A549 (cell line): ENCODE data around the gene DENND6B. TPM values are rescaled to one million over a fixed set of nuclear protein-coding genes. Genes with fewer than 3 reads are reported as not detected.
A peak's percentile ranks its signal among the peaks of the same experiment; 100 is the strongest.
"Not testable (repeated sequence)": the region's sequence is repeated elsewhere in the genome, so short reads cannot be mapped to it uniquely, and the experiment has no call there.

ENCODE experiments used
- ATAC-seq, 2 experiments: fragments of 200-7000 bp in 1 of 2; fragments of >200 bp in 1 of 2; cut with Nextera tagmentation in 1 of 2; cut with Tn5 transposase in 1 of 2; 3 replicates each; pipeline versions ENCODE4 v1.8.0 to v1.9.1; 2018 to 2020; ENCODE audit warnings: mild to moderate bottlenecking in 1 of 2, moderate library complexity in 1 of 2
- CTCF ChIA-PET: fragments of 300-600 bp; sonication (Branson Sonifier 250); formaldehyde crosslinking; extraction: SDS; loops from one replicate; lab custom pipeline; 2021; ENCODE audit warnings: antibody characterized with exemption, inconsistent platforms; lab: Yijun Ruan, JAX
- POLR2A ChIA-PET: fragments of 350-600 bp; formaldehyde crosslinking; extraction: SDS; loops from one replicate; lab custom pipeline; 2021; ENCODE audit warnings: antibody characterized with exemption, inconsistent platforms; lab: Yijun Ruan, JAX
- DNase-seq, 2 experiments: peaks; one replicate each; pipeline versions ENCODE4 v3.0.0 to v3.0.0-alpha.2; 2011 to 2016; ENCODE audit warnings: low read depth in 1 of 2, low spot score in 1 of 2
- FAIRE-seq: peaks from 2 replicates; lab custom pipeline; 2011; peaks lifted over from hg19 to GRCh38; lab: Jason Lieb, UNC
- H3K27ac ChIP-seq, 2 experiments: fragments of >200 bp; sonication (Bioruptor Twin); formaldehyde crosslinking; 3 replicates each; pipeline ENCODE4 v1.5.1; 2016 to 2017
- H3K4me1 ChIP-seq: fragments of >200 bp; sonication (Bioruptor Twin); formaldehyde crosslinking; 3 replicates; pipeline ENCODE4 v1.6.1; 2016
- H3K4me2 ChIP-seq: fragments of >200 bp; sonication (Bioruptor Twin); formaldehyde crosslinking; 3 replicates; pipeline ENCODE4 v1.6.1; 2016
- H3K4me3 ChIP-seq: fragments of >200 bp; sonication (Bioruptor Twin); formaldehyde crosslinking; 3 replicates; pipeline ENCODE4 v1.5.1; 2016
- H3K9me3 ChIP-seq: fragments of >200 bp; sonication (Bioruptor Twin); formaldehyde crosslinking; 3 replicates; pipeline ENCODE4 v1.6.1; 2016
- ATOH8 ChIP-seq: fragments of 250-450 bp; sonication (Bioruptor Pico); IDR thresholded peaks from 2 replicates; pipeline ENCODE4 v1.5.0; 2020; ENCODE audit warnings: low read depth, mild to moderate bottlenecking, moderate library complexity
- CEBPB ChIP-seq, 2 experiments: fragments of >200 bp in 1 of 2; sonication (Bioruptor Twin) in 1 of 2; formaldehyde crosslinking in 1 of 2; IDR thresholded peaks; 2 replicates each; pipeline ENCODE4 v1.6.1; 2012 to 2016
- EP300 ChIP-seq, 2 experiments: fragments of >200 bp; sonication (Bioruptor Twin); formaldehyde crosslinking; IDR thresholded peaks; 2 replicates in 1 of 2; 3 replicates in 1 of 2; pipeline ENCODE4 v1.6.1; 2016 to 2017
- FOSB ChIP-seq: fragments of 250-450 bp; sonication (Bioruptor Pico); IDR thresholded peaks from 2 replicates; pipeline ENCODE4 v1.5.0; 2020; ENCODE audit warnings: mild to moderate bottlenecking, moderate library complexity
- FOSL2 ChIP-seq, 2 experiments: fragments of 450-650 bp in 1 of 2; fragments of >200 bp in 1 of 2; sonication (Bioruptor Twin) in 1 of 2; formaldehyde crosslinking; IDR thresholded peaks; 2 replicates each; pipeline versions ENCODE4 v1.5.0 to v1.6.1; 2016 to 2020; ENCODE audit warnings: mild to moderate bottlenecking in 1 of 2, moderate library complexity in 1 of 2
- FOXS1 ChIP-seq: fragments of 250-450 bp; sonication (Bioruptor Pico); IDR thresholded peaks from 2 replicates; pipeline ENCODE4 v1.5.0; 2020; ENCODE audit warnings: mild to moderate bottlenecking, moderate library complexity
- GATA3 ChIP-seq: IDR thresholded peaks from 2 replicates; pipeline ENCODE4 v1.6.1; 2012; ENCODE audit warnings: borderline replicate concordance
- HOXB13 ChIP-seq: fragments of 250-450 bp; sonication (Bioruptor Pico); IDR thresholded peaks from 2 replicates; pipeline ENCODE4 v1.5.0; 2020; ENCODE audit warnings: low read depth, mild to moderate bottlenecking, moderate library complexity
- KDM5A ChIP-seq: fragments of 200-600 bp; sonication (generic); IDR thresholded peaks from 2 replicates; pipeline ENCODE4 v1.6.1; 2016; ENCODE audit warnings: antibody characterized with exemption, mild to moderate bottlenecking
- NR3C1 ChIP-seq: fragments of >200 bp; sonication (Bioruptor Twin); formaldehyde crosslinking; IDR thresholded peaks from 3 replicates; pipeline ENCODE4 v1.6.1; 2017
- POLR2AphosphoS2 ChIP-seq: conservative IDR thresholded peaks from 2 replicates; pipeline ENCODE4 v1.6.1; 2012; ENCODE audit warnings: low read length, improper control_type of control experiment, inconsistent platforms
- RAD21 ChIP-seq, 2 experiments: fragments of >200 bp in 1 of 2; sonication (Bioruptor Twin) in 1 of 2; formaldehyde crosslinking in 1 of 2; IDR thresholded peaks in 1 of 2; conservative IDR thresholded peaks in 1 of 2; 2 replicates in 1 of 2; 3 replicates in 1 of 2; pipeline ENCODE4 v1.6.1; 2012 to 2018; ENCODE audit warnings: inconsistent platforms in 1 of 2
- RARB ChIP-seq: fragments of 250-450 bp; sonication (Bioruptor Pico); IDR thresholded peaks from 2 replicates; pipeline ENCODE4 v1.8.0; 2021; ENCODE audit warnings: mild to moderate bottlenecking, moderate library complexity
- RCOR1 ChIP-seq: fragments of 150-350 bp; IDR thresholded peaks from 2 replicates; pipeline ENCODE4 v1.6.1; 2014; ENCODE audit warnings: antibody characterized with exemption, low read length, low read depth
- REST ChIP-seq: fragments of 200-600 bp; sonication (generic); IDR thresholded peaks from 2 replicates; pipeline ENCODE4 v1.6.1; 2016; ENCODE audit warnings: antibody characterized with exemption, mild to moderate bottlenecking, moderate library complexity
- RFX5 ChIP-seq: fragments of 450-650 bp; IDR thresholded peaks from 2 replicates; pipeline ENCODE4 v1.7.1; 2014; ENCODE audit warnings: antibody characterized with exemption, mild to moderate bottlenecking, moderate library complexity
- SMC3 ChIP-seq: fragments of >200 bp; sonication (Bioruptor Twin); formaldehyde crosslinking; IDR thresholded peaks from 3 replicates; pipeline ENCODE4 v1.6.1; 2018; ENCODE audit warnings: inconsistent platforms
- SREBF2 ChIP-seq: fragments of 450-650 bp; IDR thresholded peaks from 2 replicates; pipeline ENCODE4 v1.6.1; 2014; ENCODE audit warnings: mild to moderate bottlenecking, moderate library complexity
- TFCP2L1 ChIP-seq: fragments of 250-450 bp; sonication (Bioruptor Pico); IDR thresholded peaks from 2 replicates; pipeline ENCODE4 v1.5.0; 2021; ENCODE audit warnings: mild to moderate bottlenecking
- ZNF302 ChIP-seq: fragments of 250-450 bp; sonication (Bioruptor Pico); IDR thresholded peaks from 2 replicates; pipeline ENCODE4 v1.9.0; 2021; ENCODE audit warnings: inconsistent platforms, mild to moderate bottlenecking, moderate library complexity
- WGBS: methylation state at CpG from one replicate; pipeline ENCODE4 v1.1.6; 2017; ENCODE audit errors: missing lambda C conversion rate; 5-methylcytosine and 5-hydroxymethylcytosine counted together
- polyA plus RNA-seq, 4 experiments: library from polyadenylated mRNA; depleted of rRNA in 3 of 4; stranded (reverse); fragments of >200 nt; fragmentation: RNase III in 1 of 4; extraction: RNeasy Plus Mini Kit Qiagen cat#74134 plus additional on column Dnase treatment in 1 of 4; gene quantifications; 2 replicates in 3 of 4; 3 replicates in 1 of 4; pipeline ENCODE4 v1.2.3, GENCODE V29; 2011 to 2017
- TF ChIP-seq, protein P1 (sequence below): IDR thresholded peaks from 2 replicates; pipeline ENCODE4 v1.6.1; 2012

Gene DENND6B
- polyA plus RNA-seq, 2 of the 4 experiments (the other 2 are of a cell fraction): 1.6 to 1.9 TPM

- ATAC-seq: no peak
- FAIRE-seq: no peak
- no peak for DNase-seq
- Histone ChIP-seq H3K4me3 (peak overlapping the region; percentile 92; the same call in 1 of the 3 replicates), H3K9me3 (no peaks in the 10 kb centered on the region), H3K4me1 (peaks cover 13% of the 10 kb centered on the region; the same call in 1 of the 3 replicates), H3K27ac (peak overlapping the region in 1 of 2 experiments; percentile 97; a peak in 3 of 6 replicates), H3K4me2 (peak overlapping the region; percentile 91)
- CTCF ChIA-PET: interaction anchor here (0.7 to 9.8 kb wide), 16 partner anchors 9 to 295 kb away, joined by 3 to 74 read pairs (median 10); partner anchors contain the start of genes HDAC10 and PLXNB2
- POLR2A ChIA-PET: no interaction called here
- WGBS: 89% methylated on average over 17 of the region's 19 CpGs
- no peak for TF ChIP-seq NR3C1
- no peak for TF ChIP-seq SREBF2
- no peak for TF ChIP-seq FOSL2 (IDR thresholded peaks at IDR 0.05)
- TF ChIP-seq FOSL2 (CRISPR knock-in tag; IDR thresholded peaks at IDR 0.05): no peak; the same call in 1 of the 2 replicates
Observed at GRCh38 chr22:50325444-50326224, 1.2 kb downstream of the DENND6B start.

DNA sequence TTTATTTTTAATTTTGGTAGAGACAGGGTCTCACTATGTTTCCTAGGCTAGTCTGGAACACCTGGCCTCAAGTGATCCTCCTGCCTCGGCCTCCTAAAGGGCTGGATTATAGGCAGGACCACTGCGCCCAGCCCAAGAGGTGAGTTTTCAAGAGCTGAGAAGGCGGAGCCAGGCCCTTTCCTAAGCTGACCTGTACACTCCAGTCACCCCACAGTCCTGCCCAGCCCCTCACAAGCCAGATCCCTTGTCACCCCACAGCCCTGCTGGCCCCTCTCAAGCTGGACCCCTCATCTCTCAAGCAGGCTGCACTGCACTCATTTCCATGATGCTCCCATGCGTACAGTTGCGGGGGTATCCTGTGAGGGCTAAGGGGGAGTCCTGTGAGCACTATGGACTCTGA is 2.9 kb downstream of the DENND6B start:
- ChIA-PET POLR2A (no interaction called here), CTCF (interaction anchor here (1.3 to 9.8 kb wide), 8 partner anchors 8 to 83 kb away, joined by 3 to 74 read pairs (median 7); partner anchors contain the start of gene HDAC10)
- no peak for ATAC-seq
- no peak overlapping the region for H3K4me2 ChIP-seq
- no peaks in the 10 kb centered on the region for H3K9me3 ChIP-seq
- TF ChIP-seq RCOR1 (no peak), FOSB (CRISPR knock-in tag) (no peak), FOXS1 (no peak)
- TF ChIP-seq, all 56 proteins: peak for 0
- Histone ChIP-seq H3K4me1 (peaks cover 11% of the 10 kb centered on the region; the same call in 1 of the 3 replicates), H3K27ac (no peak overlapping the region), H3K4me3 (no peak overlapping the region)
- DNase-seq (no peak), FAIRE-seq (no peak)
- WGBS: 85% methylated on average over 3 of the region's 5 CpGs

DNA sequence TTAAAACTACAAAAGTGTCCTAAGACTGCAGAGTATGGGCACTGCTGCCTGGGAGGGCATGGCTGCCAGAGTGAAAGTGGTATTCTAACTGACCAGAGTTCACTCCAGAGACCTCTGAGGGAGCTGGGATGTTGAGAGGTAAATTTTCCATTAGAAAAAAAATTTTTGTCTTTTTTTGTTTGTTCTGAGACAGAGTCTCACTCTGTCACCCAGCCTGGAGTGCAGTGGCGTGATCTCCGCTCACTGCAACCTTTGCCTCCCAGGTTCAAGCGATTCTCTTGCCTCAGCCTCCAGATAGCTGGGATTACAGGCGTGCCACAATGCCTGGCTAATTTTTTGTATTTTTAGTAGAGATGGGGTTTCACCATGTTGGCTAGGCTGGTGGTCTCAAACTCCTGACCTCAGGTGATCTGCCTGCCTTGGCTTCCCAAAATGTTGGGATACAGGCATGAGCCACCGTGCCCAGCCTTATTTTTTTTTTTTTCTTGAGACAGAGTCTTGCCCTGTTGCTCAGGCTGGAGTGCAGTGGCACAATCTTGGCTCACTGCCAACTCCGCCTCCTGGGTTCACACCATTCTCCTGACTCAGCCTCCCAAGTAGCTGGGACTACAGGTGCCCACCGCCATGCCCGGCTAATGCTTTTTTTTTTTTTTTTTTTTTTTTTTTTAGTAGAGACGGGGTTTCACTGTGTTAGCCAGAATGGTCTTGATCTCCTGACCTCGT is 4.3 kb downstream of the DENND6B start:
- H3K9me3 ChIP-seq, FAIRE-seq, H3K4me2 ChIP-seq, H3K4me3 ChIP-seq, H3K27ac ChIP-seq, ATAC-seq, DNase-seq, H3K4me1 ChIP-seq: not testable (repeated sequence)
- ChIA-PET POLR2A (interaction anchor here (0.6 kb wide), 1 partner anchor 29 kb away, joined by 3 read pairs; no protein-coding TSS in a partner anchor), CTCF (interaction anchor here (0.7 to 9.8 kb wide), 3 partner anchors 19 to 174 kb away, joined by 4 to 74 read pairs (median 31); partner anchors contain the start of gene HDAC10)
- 80% methylated on average over 9 of the region's 10 CpGs for WGBS

- 76% methylated on average over 7 of the region's 10 CpGs for WGBS
- POLR2A ChIA-PET: no interaction called here
- ATAC-seq: no peak
- Histone ChIP-seq H3K4me2 (no peak overlapping the region), H3K27ac (no peak overlapping the region), H3K9me3 (no peaks in the 10 kb centered on the region), H3K4me3 (no peak overlapping the region), H3K4me1 (0 out of 3 replicates have a peak, but pooled peaks cover 2% of the 10 kb centered on the region)
- no peak for FAIRE-seq
- CTCF ChIA-PET: interaction anchor here (0.6 to 9.8 kb wide), 13 partner anchors 9 to 413 kb away, joined by 3 to 74 read pairs (median 4); partner anchors contain the start of genes HDAC10 and TUBGCP6
- no peak for DNase-seq
- no peak for TF ChIP-seq RARB
- TF ChIP-seq HOXB13 (CRISPR knock-in tag): no peak
- no peak for TF ChIP-seq GATA3
- no peak for TF ChIP-seq REST
- TF ChIP-seq POLR2AphosphoS2: no peak
- no peak for TF ChIP-seq ATOH8 (CRISPR knock-in tag)
- TF ChIP-seq ZNF302 (CRISPR knock-in tag): no peak
- TF ChIP-seq, protein P1, sequence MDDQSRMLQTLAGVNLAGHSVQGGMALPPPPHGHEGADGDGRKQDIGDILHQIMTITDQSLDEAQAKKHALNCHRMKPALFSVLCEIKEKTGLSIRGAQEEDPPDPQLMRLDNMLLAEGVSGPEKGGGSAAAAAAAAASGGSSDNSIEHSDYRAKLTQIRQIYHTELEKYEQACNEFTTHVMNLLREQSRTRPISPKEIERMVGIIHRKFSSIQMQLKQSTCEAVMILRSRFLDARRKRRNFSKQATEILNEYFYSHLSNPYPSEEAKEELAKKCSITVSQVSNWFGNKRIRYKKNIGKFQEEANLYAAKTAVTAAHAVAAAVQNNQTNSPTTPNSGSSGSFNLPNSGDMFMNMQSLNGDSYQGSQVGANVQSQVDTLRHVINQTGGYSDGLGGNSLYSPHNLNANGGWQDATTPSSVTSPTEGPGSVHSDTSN: no peak
- no peak for TF ChIP-seq EP300 (IDR thresholded peaks at IDR 0.05)
- no peak for TF ChIP-seq SMC3
- TF ChIP-seq KDM5A: no peak
- no peak for TF ChIP-seq RAD21 (conservative IDR thresholded peaks at IDR 0.05 in 1 of 2, IDR thresholded peaks at IDR 0.05 in 1 of 2)
- TF ChIP-seq TFCP2L1 (CRISPR knock-in tag): no peak
- TF ChIP-seq RFX5: no peak
- no peak for TF ChIP-seq CEBPB (IDR thresholded peaks at IDR 0.05)
Observed at GRCh38 chr22:50320671-50321325, 6.0 kb downstream of the DENND6B start.
